HG03039 (cell line): ENCODE measurements around the gene SH3RF1.

Source experiments
- ATAC-seq: cut with Tn5 transposase; IDR thresholded peaks from one replicate; pipeline ENCODE4 v1.9.1; 2021; ENCODE audit warnings: mild to moderate bottlenecking, moderate library complexity; ENCODE audit not compliant: unreplicated experiment

SH3RF1 gene

DNA sequence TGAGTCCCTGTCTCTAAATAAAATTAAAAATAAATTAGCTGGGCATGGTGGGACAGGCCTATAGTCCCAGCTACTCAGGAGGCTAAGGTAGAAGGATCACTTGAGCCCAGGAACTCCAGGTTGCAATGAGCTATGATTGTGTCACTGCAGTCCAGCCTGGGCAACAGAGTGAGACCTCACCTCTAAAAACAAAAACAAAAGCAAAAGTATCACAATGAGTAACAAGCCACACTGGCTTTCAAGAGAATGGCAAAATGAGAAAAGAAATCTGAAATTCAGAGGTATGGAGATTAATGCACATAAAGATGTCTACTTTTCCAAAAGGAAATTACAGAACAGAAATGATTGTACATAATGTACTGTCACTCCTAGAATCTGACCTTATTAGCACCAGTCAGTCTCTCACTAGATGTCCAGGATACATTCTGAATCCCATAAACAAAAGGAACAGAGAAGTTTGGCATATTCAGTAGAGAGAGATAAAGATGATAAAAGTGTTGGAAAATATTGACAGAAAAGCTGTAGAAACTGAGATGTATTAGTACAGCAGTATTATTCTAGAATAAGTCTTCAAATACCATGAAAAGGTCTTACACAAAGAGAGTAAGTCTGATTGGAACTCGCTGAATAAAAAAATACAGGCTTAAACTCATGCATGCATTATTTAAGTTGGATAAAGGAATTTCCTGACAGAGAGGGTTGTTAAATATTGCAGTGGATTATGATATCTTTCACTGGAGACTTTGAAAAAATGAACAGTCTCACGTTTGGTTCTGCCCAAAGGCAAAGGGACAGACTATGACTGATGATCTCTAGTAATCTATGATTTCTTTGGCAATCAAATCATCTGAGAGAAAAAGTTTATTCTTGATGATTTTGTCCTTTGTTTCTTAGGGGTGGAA is 102.5 kb downstream of the SH3RF1 start:
- ATAC-seq: peak; percentile 89

DNA sequence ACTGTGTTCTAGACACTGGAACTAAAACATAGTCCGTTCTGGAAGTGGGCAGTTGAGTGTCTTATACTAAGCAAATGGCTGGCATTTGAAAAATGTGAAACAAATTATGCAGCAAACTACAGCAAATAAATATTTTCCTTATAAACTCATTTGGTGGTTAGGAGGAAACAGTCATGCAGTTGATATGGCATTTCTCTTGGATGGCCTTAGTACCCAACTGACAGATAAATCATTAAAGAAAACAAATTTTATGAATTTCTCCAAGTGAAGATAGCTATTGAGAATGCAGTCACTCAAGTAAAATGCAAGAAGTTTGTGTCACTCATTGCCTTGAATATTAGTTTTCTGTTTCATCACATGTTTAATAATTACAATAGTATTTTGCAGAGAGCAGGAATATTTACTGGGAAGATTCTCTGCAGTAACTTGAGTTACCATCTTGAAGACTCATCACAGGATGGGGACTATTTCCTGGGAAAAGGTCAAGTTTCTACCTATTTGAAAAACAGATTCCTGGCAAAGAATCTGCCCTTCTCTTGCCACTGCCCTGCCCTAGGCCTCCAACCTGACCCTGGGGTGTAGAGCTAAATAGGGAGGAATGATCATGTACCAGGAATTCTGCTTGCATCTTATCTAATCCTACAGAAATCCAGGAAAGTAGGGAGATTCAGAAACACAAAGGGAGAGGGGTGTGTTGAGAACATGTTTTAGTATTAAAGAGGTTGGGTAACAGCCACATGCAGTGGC is 105.9 kb downstream of the SH3RF1 start:
- no peak for ATAC-seq

DNA sequence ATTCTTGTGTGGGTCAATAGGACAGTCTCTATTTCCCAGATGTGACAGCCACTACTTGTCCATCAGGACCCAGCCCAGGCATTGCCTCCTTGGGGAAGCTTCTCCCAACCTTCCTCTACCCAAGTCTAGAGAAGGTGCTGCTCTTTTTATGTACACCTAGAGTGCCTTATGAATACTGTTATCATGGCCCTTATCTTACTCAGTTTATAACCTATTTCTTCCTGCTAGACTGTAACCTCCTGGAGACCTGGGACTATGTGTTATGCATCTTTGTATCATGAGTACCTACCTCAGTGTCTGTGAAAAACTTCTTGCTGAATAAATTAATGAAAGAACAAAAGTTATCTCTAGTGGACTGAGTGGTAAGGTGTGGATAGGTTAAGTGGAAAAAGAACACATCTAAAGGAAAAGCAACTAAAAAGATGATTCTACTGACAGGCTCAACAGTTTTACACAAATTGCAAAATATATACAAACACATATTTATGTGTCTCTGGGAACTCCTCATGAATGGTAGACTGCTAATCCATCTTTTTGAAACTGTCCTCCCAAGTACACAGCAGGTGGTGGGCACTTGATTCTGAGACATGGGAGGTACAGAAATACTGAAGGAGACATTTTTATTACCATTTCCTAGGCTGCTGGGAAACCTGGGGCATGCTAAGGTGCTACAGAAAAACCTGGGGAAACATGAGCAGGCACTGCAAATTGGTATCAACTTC is 106.6 kb downstream of the SH3RF1 start:
- no peak for ATAC-seq

DNA sequence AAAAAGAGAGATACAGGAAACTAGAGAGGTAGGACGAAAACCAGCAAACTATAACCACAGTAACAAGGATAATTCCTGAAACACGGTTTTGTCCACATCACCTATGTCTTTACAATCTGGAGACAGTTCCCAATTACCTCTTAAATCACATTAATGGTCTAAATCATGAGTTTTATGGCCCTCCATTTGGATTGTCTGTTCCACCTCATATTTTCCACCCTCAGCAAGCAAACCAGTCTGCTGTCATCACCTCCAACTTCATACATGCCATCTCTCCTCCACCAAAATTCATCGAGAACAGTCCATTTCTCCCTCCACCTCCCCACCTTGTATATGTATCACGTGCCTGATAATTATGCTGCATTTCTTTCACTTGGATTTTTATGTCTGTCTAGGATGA is 107.3 kb downstream of the SH3RF1 start:
- ATAC-seq: no peak

DNA sequence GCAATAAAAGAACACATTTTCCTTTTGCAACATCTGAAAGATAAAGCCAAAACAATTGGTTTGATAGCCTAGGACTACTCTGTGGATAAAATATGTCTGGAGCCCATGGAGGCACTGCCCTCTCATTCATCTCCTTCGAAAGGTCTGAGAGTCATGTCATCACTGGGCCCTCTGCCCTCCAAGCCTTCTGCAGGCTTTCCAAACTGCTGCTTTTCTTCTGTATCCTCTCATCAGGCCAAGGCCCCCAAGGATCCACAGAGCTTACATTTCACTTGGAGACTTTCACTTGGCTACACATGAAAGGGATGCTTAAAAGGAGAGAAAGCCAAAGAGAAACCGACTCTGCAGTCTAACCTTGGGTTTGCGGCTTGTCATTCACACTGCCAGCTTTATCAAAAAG is 109.9 kb downstream of the SH3RF1 start:
- ATAC-seq: no peak

DNA sequence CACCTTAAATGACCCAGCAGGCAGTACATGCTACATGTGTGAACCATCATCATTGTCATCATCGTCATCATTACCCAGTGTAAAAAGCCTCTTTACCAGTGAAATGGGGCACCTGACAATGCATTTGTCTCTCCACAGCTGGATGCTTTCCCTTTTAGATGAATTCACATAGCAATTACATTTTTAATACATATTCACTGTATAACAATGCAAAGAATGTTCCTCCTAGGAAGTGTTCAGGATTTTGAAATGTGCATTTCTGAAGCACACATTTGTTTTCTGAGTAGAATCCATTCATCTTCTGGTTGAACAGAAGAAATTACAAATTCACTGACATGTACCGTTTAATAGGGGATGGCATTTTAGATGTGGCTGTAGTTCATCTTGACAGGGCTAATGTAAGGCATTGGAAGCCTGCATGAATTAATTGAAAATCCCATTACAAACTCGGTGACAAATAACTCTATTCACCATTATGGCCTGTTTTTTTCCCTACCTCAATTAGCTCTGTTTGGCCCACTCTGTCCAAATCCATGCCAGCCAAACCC is 111.1 kb downstream of the SH3RF1 start:
- ATAC-seq: no peak

GRCh38 chr4:169158861-169159260 is 111.9 kb downstream of the SH3RF1 start:
- ATAC-seq: no peak

DNA sequence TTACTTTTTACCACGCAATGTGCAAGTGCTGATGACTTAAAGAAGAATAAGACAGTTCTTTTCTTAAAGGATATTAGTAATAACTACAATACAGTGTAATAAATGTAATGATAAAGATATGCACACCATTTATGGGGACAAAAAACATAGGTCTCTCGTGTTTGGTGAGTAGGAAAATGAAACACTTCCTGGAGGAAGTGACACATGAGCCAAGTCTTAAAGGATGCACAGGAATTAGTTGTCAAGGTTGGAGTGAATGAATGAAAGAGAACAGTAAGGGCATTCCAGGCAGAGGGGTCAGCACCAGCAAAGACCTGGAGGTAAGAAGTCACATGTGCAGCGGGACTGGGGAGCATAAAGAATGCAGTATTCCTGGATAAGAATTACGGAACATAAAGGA is 112.7 kb downstream of the SH3RF1 start:
- ATAC-seq: no peak

- ATAC-seq: no peak
Measured at GRCh38 chr4:169156392-169156791, 114.4 kb downstream of the SH3RF1 start.

- no peak for ATAC-seq
Measured at GRCh38 chr4:169154121-169154520, 116.6 kb downstream of the SH3RF1 start.

DNA sequence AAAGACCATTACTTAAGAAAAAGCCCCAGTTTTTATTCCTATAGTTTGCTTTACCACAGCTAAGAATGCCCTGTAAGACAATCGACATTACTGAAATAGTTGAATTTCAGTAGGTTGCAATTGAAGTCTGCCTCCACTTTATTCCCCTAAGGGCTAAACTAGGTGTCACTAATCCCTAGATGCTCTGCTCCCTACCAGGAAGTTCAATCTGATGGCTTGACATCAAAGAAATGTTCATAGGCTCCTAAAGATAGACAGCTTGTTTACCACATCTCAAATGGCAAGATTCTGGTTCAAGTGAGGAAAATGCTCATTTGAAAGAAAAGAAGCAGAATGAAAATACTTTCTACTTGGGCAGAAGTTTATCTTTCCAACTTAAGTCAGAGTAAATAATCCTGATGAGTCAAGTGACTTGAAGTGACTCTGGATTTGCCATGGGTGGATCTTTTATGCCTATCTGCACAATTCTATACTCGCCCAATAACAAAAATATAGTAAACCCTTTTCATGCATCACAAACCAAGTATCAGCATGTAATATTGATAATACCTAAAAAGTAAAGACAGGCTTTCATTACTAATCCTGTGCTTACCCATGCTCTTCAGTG is 117.2 kb downstream of the SH3RF1 start:
- no peak for ATAC-seq

DNA sequence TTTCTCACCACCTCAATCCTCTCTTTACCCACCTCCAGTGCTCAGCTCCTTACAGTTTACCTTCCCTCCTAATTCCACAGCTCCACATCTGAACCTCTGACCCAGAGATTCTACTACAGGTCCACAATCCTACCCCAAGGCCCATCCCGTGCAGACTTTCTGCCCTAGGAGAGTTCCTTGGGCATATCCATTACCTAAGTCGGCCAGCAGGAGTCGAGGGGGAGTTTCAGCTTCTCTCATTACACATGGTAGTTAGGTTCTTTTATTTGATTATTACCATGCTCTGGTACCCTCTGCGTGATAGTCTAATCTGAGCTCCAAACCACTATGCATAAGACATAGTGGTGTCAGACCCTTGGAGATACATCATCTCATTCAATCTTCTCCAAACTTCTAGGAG is 117.9 kb downstream of the SH3RF1 start:
- ATAC-seq: no peak

GRCh38 chr4:169152098-169152497 is 118.7 kb downstream of the SH3RF1 start:
- no peak for ATAC-seq

GRCh38 chr4:169151671-169152070 is 119.1 kb downstream of the SH3RF1 start:
- ATAC-seq: no peak

- no peak for ATAC-seq
Measured at GRCh38 chr4:169150806-169151205, 120.0 kb downstream of the SH3RF1 start.

DNA sequence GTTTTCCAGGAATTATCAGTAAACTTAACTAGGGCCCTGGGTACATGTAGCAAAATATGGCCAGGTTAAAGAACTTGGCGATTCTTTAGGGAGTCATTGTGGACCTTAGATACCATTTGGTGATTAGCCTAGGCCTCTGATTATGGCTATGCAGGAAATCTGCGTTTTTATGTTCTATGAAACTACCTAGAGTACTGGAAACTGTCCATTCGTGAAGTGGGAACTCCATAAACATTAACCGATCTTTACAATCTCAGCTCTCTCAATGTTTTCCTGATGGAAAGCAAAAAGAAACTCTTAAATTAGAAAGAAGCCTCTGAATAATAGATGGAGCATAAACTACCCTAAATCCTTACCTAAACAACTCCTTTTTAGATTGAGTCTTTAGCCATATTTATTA is 121.9 kb downstream of the SH3RF1 start:
- ATAC-seq: no peak

DNA sequence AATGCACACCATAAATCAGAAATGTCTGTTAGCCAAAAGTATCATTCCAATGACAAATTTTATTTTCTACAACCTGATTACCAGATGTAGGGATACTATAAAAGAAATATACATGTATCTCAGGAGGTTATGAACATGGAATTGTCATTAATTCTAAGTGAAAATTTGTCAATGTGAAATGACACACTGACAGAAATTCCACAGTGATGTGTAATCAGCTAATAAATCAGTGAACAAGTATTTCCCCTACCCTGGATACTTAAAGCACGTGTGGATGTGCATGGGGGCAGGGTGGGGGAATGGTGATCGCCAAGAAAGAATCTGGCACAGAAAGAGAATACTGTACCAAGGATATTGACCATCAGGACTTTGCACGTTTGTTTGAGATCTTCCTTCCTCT is 123.6 kb downstream of the SH3RF1 start:
- no peak for ATAC-seq

GRCh38 chr4:169144061-169144600 is 126.6 kb downstream of the SH3RF1 start:
- ATAC-seq: no peak

DNA sequence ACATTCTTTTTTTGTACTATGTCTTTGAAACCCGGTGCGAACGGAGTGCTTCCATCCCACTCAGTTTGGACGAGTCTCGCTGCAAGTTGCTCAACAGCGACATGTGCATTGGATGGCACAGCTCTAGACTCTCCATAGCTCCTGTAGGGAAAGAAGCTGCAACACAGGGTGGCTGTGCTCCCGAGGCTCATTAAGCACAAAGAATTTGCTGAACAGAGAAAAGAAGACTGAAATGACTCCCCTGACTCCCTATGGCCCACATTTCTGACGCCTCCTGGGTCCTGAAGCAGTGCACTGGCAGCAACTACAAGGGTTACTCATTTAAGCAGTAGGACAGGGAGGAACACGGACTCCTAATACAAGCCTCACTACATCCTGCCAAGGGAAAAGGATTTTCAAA is 127.4 kb downstream of the SH3RF1 start:
- ATAC-seq: no peak

GRCh38 chr4:169142906-169143305 is 127.8 kb downstream of the SH3RF1 start:
- no peak for ATAC-seq

- ATAC-seq: no peak
Measured at GRCh38 chr4:169142391-169142790, 128.4 kb downstream of the SH3RF1 start.
